SK-N-SH (cell line): ENCODE measurements around the gene DLG2. TPM values are rescaled to one million over a fixed set of nuclear protein-coding genes. Genes with fewer than 3 reads are reported as not detected.

Experiments
- CTCF ChIA-PET: fragments of 300-600, 350-600 bp; formaldehyde crosslinking; extraction: SDS; loops from one replicate; lab custom pipeline; 2021; lab: Yijun Ruan, JAX
- POLR2A ChIA-PET: fragments of 350-600 bp; sonication (Branson Sonifier 250); formaldehyde crosslinking; extraction: SDS; loops from one replicate; lab custom pipeline; 2020; ENCODE audit warnings: antibody characterized with exemption, inconsistent platforms; lab: Yijun Ruan, JAX
- DNase-seq: peaks from one replicate; pipeline ENCODE4 v3.0.0; 2012
- H2AFZ ChIP-seq: fragments of 200-600 bp; sonication (generic); 2 replicates; pipeline ENCODE4 v1.8.1; 2016; ENCODE audit warnings: antibody characterized with exemption, mild to moderate bottlenecking, low read depth
- H3F3A ChIP-seq: fragments of 200-600 bp; sonication (generic); replicated peaks from 2 replicates; pipeline ENCODE3; 2016; ENCODE audit warnings: antibody characterized with exemption, mild to moderate bottlenecking; ENCODE audit not compliant: insufficient read depth
- H3K27ac ChIP-seq, 2 experiments: fragments of 200-500 bp in 1 of 2; fragments of 200-600 bp in 1 of 2; sonication (Bioruptor generic) in 1 of 2; sonication (generic), shearing (Covaris generic) in 1 of 2; 2 replicates each; pipeline versions ENCODE4 v1.5.1 to v1.6.1; 2014 to 2016; ENCODE audit warnings: low read depth in 2 of 2, inconsistent platforms in 1 of 2, low read length in 1 of 2, mild to moderate bottlenecking in 1 of 2, mixed read lengths in 1 of 2
- H3K27me3 ChIP-seq: fragments of 200-600 bp; sonication (generic), shearing (Covaris generic); 2 replicates; pipeline ENCODE4 v1.6.1; 2016; ENCODE audit warnings: mixed run types; ENCODE audit not compliant: insufficient read depth
- H3K36me3 ChIP-seq, 2 experiments: fragments of 200-500 bp in 1 of 2; fragments of 200-600 bp in 1 of 2; sonication (Bioruptor generic) in 1 of 2; sonication (generic) in 1 of 2; replicated peaks in 1 of 2; 2 replicates each; pipeline versions ENCODE3 to v1.5.1; 2014 to 2016; ENCODE audit warnings: low read length in 1 of 2, mild to moderate bottlenecking in 1 of 2; ENCODE audit not compliant: insufficient read depth in 2 of 2, control insufficient read depth in 1 of 2
- H3K4me1 ChIP-seq, 2 experiments: fragments of 200-500 bp in 1 of 2; fragments of 200-600 bp in 1 of 2; sonication (Bioruptor generic) in 1 of 2; sonication (generic), shearing (Covaris generic) in 1 of 2; 2 replicates each; pipeline versions ENCODE4 v1.5.1 to v1.6.1; 2014 to 2016; ENCODE audit warnings: low read depth in 1 of 2, low read length in 1 of 2, mixed run types in 1 of 2; ENCODE audit not compliant: insufficient read depth in 2 of 2, control insufficient read depth in 1 of 2
- H3K4me2 ChIP-seq: fragments of 200-600 bp; sonication (generic), shearing (Covaris generic); 2 replicates; pipeline ENCODE4 v1.6.1; 2017; ENCODE audit warnings: mixed run types
- H3K4me3 ChIP-seq, 2 experiments: fragments of 200-500 bp in 1 of 2; fragments of 200-600 bp in 1 of 2; sonication (Bioruptor generic) in 1 of 2; sonication (generic), shearing (Covaris generic) in 1 of 2; 2 replicates each; pipeline versions ENCODE4 v1.5.1 to v1.8.1; 2014 to 2016; ENCODE audit warnings: low read depth in 2 of 2, inconsistent platforms in 1 of 2, low read length in 1 of 2, mild to moderate bottlenecking in 1 of 2, mixed read lengths in 1 of 2, moderate library complexity in 1 of 2
- H3K79me2 ChIP-seq: fragments of 200-600 bp; sonication (generic); 2 replicates; pipeline ENCODE4 v1.8.1; 2017; ENCODE audit warnings: mild to moderate bottlenecking; ENCODE audit not compliant: insufficient read depth
- H3K9ac ChIP-seq: fragments of 200-600 bp; sonication (generic); 2 replicates; pipeline ENCODE4 v1.6.1; 2017; ENCODE audit warnings: mixed run types
- H3K9me2 ChIP-seq: fragments of 200-600 bp; sonication (generic); 2 replicates; pipeline ENCODE4 v1.6.1; 2017; ENCODE audit warnings: mixed run types
- H3K9me3 ChIP-seq: fragments of 200-600 bp; sonication (generic); 2 replicates; pipeline ENCODE4 v1.6.1; 2017; ENCODE audit warnings: mixed run types, mild to moderate bottlenecking, moderate library complexity
- H4K20me1 ChIP-seq: fragments of 200-600 bp; sonication (generic); 2 replicates; pipeline ENCODE4 v1.6.1; 2017; ENCODE audit warnings: mild to moderate bottlenecking, mixed run types; ENCODE audit not compliant: insufficient read depth
- ELF1 ChIP-seq: IDR thresholded peaks from 2 replicates; pipeline ENCODE4 v1.4.0; 2012
- FOSL2 ChIP-seq: IDR thresholded peaks from 2 replicates; pipeline ENCODE4 v1.4.0; 2012; ENCODE audit warnings: low read depth, mild to moderate bottlenecking, moderate library complexity, borderline replicate concordance
- GABPA ChIP-seq: IDR thresholded peaks from 2 replicates; pipeline ENCODE4 v1.4.0; 2012; ENCODE audit warnings: low read depth, mild to moderate bottlenecking
- MEF2A ChIP-seq: IDR thresholded peaks from 2 replicates; pipeline ENCODE4 v1.4.0; 2012; ENCODE audit warnings: low read depth, borderline replicate concordance
- NFIC ChIP-seq: IDR thresholded peaks from 2 replicates; pipeline ENCODE4 v1.4.0; 2012; ENCODE audit warnings: borderline replicate concordance
- RAD21 ChIP-seq: IDR thresholded peaks from 2 replicates; pipeline ENCODE4 v1.6.1; 2012; ENCODE audit warnings: mild to moderate bottlenecking, low read length
- RXRA ChIP-seq: IDR thresholded peaks from 2 replicates; pipeline ENCODE4 v1.4.0; 2012; ENCODE audit warnings: low read depth, mild to moderate bottlenecking, borderline replicate concordance
- SIN3A ChIP-seq: IDR thresholded peaks from 2 replicates; pipeline ENCODE4 v1.6.1; 2012; ENCODE audit warnings: low read depth, mild to moderate bottlenecking, low read length, moderate library complexity, borderline replicate concordance
- SMC3 ChIP-seq: IDR thresholded peaks from 2 replicates; pipeline ENCODE4 v1.6.1; 2012; ENCODE audit warnings: low read depth, low read length, improper control_type of control experiment
- TAF1 ChIP-seq: IDR thresholded peaks from 2 replicates; pipeline ENCODE4 v1.6.1; 2012; ENCODE audit warnings: low read depth, mild to moderate bottlenecking, low read length, moderate library complexity, borderline replicate concordance
- TEAD4 ChIP-seq: IDR thresholded peaks from 2 replicates; pipeline ENCODE4 v1.4.0; 2012; ENCODE audit warnings: mild to moderate bottlenecking, borderline replicate concordance; ENCODE audit not compliant: insufficient read depth
- YY1 ChIP-seq: IDR thresholded peaks from 2 replicates; pipeline ENCODE4 v1.4.0; 2012; ENCODE audit warnings: low read depth, mild to moderate bottlenecking
- WGBS: methylation state at CpG from one replicate; pipeline ENCODE4 v1.1.6; 2017; ENCODE audit warnings: low lambda C conversion rate; 5-methylcytosine and 5-hydroxymethylcytosine counted together
- polyA plus RNA-seq, 3 experiments: library from polyadenylated mRNA; depleted of rRNA; stranded (reverse); fragments of >200 nt; gene quantifications; 2 replicates each; pipeline ENCODE4 v1.2.3, GENCODE V29; 2012
- TF ChIP-seq, protein P1 (sequence below): IDR thresholded peaks from 2 replicates; pipeline ENCODE4 v1.4.0; 2012; ENCODE audit warnings: low read depth, borderline replicate concordance
- TF ChIP-seq, protein P2 (sequence below): fragments of 150-350 bp; IDR thresholded peaks from 2 replicates; pipeline ENCODE4 v1.6.1; 2016; ENCODE audit warnings: mild to moderate bottlenecking, low read depth, low read length
- TF ChIP-seq, protein P3 (sequence below): fragments of 150-350 bp; IDR thresholded peaks from 2 replicates; pipeline ENCODE4 v1.6.1; 2017; ENCODE audit warnings: antibody characterized with exemption, low read length, low read depth, borderline replicate concordance
- TF ChIP-seq, protein P4 (sequence below): IDR thresholded peaks from 2 replicates; pipeline ENCODE4; 2012
- TF ChIP-seq, protein P5 (sequence below): IDR thresholded peaks from 2 replicates; pipeline ENCODE4 v1.4.0; 2012; ENCODE audit warnings: low read depth

DLG2 gene
- polyA plus RNA-seq, 1 of the 3 experiments (the other 2 are of a cell fraction), result 0.21 TPM

DNA sequence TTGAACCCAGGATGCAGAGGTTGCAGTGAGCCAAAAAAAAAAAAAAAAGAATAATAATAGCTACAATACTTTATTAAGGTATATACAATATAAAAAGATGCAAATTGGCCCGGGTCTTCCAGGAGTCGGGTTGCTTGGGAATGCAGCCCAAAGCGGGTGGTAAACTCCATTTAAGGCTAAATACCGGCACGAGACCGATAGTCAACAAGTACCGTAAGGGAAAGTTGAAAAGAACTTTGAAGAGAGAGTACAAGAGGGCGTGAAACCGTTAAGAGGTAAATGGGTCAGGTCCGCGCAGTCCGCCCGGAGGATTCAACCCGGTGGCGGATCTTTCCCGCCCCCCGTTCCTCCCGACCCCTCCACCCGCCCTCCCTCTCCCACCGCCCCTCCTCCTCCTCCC is 143.3 kb downstream of the DLG2 start:
- Histone ChIP-seq H3K79me2 (no peaks in the 10 kb centered on the region), H3K9me2 (no peaks in the 10 kb centered on the region), H3K27ac (no peak overlapping the region), H3K4me1 (no peaks in the 10 kb centered on the region), H3K9me3 (no peaks in the 10 kb centered on the region; the same call in 1 of the 2 replicates), H3K4me3 (no peak overlapping the region), H2AFZ (no peak overlapping the region), H3F3A (no peaks in the 10 kb centered on the region), H4K20me1 (no peaks in the 10 kb centered on the region), H3K36me3 (no peaks in the 10 kb centered on the region), H3K4me2 (no peak overlapping the region), H3K9ac (no peak overlapping the region), H3K27me3 (no peaks in the 10 kb centered on the region)
- CTCF ChIA-PET, result no interaction called here
- POLR2A ChIA-PET, result no interaction called here
- no peak for DNase-seq
- TF ChIP-seq FOSL2 (no peak), RAD21 (no peak), RXRA (no peak), ELF1 (no peak), GABPA (no peak), SMC3 (no peak), MEF2A (no peak), TEAD4 (no peak), YY1 (no peak), SIN3A (no peak)
- TF ChIP-seq, protein P1, sequence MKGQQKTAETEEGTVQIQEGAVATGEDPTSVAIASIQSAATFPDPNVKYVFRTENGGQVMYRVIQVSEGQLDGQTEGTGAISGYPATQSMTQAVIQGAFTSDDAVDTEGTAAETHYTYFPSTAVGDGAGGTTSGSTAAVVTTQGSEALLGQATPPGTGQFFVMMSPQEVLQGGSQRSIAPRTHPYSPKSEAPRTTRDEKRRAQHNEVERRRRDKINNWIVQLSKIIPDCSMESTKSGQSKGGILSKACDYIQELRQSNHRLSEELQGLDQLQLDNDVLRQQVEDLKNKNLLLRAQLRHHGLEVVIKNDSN, result no peak
- TF ChIP-seq, protein P2, sequence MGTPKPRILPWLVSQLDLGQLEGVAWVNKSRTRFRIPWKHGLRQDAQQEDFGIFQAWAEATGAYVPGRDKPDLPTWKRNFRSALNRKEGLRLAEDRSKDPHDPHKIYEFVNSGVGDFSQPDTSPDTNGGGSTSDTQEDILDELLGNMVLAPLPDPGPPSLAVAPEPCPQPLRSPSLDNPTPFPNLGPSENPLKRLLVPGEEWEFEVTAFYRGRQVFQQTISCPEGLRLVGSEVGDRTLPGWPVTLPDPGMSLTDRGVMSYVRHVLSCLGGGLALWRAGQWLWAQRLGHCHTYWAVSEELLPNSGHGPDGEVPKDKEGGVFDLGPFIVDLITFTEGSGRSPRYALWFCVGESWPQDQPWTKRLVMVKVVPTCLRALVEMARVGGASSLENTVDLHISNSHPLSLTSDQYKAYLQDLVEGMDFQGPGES, result no peak
- TF ChIP-seq, protein P3, sequence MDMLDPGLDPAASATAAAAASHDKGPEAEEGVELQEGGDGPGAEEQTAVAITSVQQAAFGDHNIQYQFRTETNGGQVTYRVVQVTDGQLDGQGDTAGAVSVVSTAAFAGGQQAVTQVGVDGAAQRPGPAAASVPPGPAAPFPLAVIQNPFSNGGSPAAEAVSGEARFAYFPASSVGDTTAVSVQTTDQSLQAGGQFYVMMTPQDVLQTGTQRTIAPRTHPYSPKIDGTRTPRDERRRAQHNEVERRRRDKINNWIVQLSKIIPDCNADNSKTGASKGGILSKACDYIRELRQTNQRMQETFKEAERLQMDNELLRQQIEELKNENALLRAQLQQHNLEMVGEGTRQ, result no peak
- TF ChIP-seq, protein P4, sequence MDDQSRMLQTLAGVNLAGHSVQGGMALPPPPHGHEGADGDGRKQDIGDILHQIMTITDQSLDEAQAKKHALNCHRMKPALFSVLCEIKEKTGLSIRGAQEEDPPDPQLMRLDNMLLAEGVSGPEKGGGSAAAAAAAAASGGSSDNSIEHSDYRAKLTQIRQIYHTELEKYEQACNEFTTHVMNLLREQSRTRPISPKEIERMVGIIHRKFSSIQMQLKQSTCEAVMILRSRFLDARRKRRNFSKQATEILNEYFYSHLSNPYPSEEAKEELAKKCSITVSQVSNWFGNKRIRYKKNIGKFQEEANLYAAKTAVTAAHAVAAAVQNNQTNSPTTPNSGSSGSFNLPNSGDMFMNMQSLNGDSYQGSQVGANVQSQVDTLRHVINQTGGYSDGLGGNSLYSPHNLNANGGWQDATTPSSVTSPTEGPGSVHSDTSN, result no peak
- WGBS, result 41% methylated on average over 20 of the region's 20 CpGs

DNA sequence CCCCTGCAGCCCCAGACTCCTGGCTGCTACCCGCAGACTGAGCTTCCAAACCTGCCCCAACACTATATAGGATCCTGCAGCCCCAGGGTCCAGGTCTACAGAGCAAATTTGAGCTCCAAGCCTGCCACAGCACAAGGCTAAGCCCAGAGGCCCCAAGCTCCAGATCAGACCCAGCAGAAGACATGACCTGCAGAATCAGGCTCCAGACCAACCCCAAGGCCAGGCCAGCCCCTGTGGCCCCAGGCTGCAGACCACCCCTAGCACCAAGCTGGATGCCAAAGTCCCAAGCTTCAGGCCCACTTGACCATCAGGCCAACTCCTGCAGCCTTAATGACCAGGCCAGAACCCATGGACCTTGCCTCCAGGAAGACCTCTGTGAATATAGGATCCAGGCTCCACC is 145.3 kb downstream of the DLG2 start:
- H3K4me1 ChIP-seq, result no peaks in the 10 kb centered on the region
- no peaks in the 10 kb centered on the region for H3F3A ChIP-seq
- no peaks in the 10 kb centered on the region for H4K20me1 ChIP-seq
- no peaks in the 10 kb centered on the region for H3K9me2 ChIP-seq
- no peak overlapping the region for H3K4me3 ChIP-seq
- no peaks in the 10 kb centered on the region; the same call in 1 of the 2 replicates for H3K9me3 ChIP-seq
- DNase-seq, result no peak
- H3K36me3 ChIP-seq, result no peaks in the 10 kb centered on the region
- CTCF ChIA-PET, result no interaction called here
- no peak overlapping the region for H3K27ac ChIP-seq
- POLR2A ChIA-PET, result no interaction called here
- WGBS, result 0% methylated on average over 1 of the region's 1 CpG
- no peaks in the 10 kb centered on the region for H3K27me3 ChIP-seq
- H3K4me2 ChIP-seq, result no peak overlapping the region
- no peak overlapping the region for H2AFZ ChIP-seq
- no peaks in the 10 kb centered on the region for H3K79me2 ChIP-seq
- no peak overlapping the region for H3K9ac ChIP-seq
- TF ChIP-seq TAF1 (no peak), MEF2A (no peak), NFIC (no peak)
- TF ChIP-seq, protein P3, result no peak
- TF ChIP-seq, protein P5, sequence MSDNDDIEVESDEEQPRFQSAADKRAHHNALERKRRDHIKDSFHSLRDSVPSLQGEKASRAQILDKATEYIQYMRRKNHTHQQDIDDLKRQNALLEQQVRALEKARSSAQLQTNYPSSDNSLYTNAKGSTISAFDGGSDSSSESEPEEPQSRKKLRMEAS, result no peak
